K562 (cell line): ENCODE measurements around the gene DIP2A. TPM values are rescaled to one million over a fixed set of nuclear protein-coding genes. Genes with fewer than 3 reads are reported as not detected.
A peak's percentile ranks its signal among the peaks of the same experiment; 100 is the strongest.

Experiments used
- CHD1 ChIP-seq: fragments of 200-600 bp; sonication (generic); IDR thresholded peaks from one replicate; pipeline ENCODE4 v1.6.1; 2012; ENCODE audit warnings: mild to moderate bottlenecking, moderate library complexity, low read length, inconsistent platforms
- CSDE1 ChIP-seq, 2 experiments: fragments of 450-650 bp; IDR thresholded peaks; 2 replicates each; pipeline ENCODE4 v1.6.1; 2016; ENCODE audit warnings: mild to moderate bottlenecking in 1 of 2
- GATAD2A ChIP-seq: fragments of 450-650 bp; IDR thresholded peaks from 2 replicates; pipeline ENCODE4 v1.6.1; 2017
- GATAD2B ChIP-seq: fragments of 450-650 bp; IDR thresholded peaks from 2 replicates; pipeline ENCODE4 v1.6.1; 2017; ENCODE audit warnings: mild to moderate bottlenecking, borderline replicate concordance
- HDAC1 ChIP-seq, 2 experiments: fragments of 450-650 bp; IDR thresholded peaks; 2 replicates each; pipeline ENCODE4 v1.6.1; 2016 to 2017; ENCODE audit warnings: inconsistent platforms in 1 of 2, mild to moderate bottlenecking in 1 of 2, moderate library complexity in 1 of 2
- KDM4B ChIP-seq, 2 experiments: fragments of 450-650 bp in 1 of 2; sonication (generic) in 1 of 2; IDR thresholded peaks; 2 replicates each; pipeline ENCODE4 v1.6.1; 2016 to 2017; ENCODE audit warnings: borderline replicate concordance in 2 of 2, antibody characterized with exemption in 1 of 2, low read depth in 1 of 2, mild to moderate bottlenecking in 1 of 2
- MECOM ChIP-seq: fragments of 250-450 bp; sonication (Bioruptor Pico); IDR thresholded peaks from 2 replicates; pipeline ENCODE4 v1.8.0; 2022; ENCODE audit warnings: inconsistent platforms
- NCOA4 ChIP-seq: fragments of 450-650 bp; IDR thresholded peaks from 2 replicates; pipeline ENCODE4 v1.6.1; 2018; ENCODE audit warnings: mild to moderate bottlenecking; ENCODE audit not compliant: partially characterized antibody
- POLR2G ChIP-seq: fragments of 200-400 bp; formaldehyde crosslinking; IDR thresholded peaks from 2 replicates; pipeline ENCODE4 v1.6.1; 2017; ENCODE audit warnings: low read depth, mild to moderate bottlenecking, antibody characterized with exemption, low read length, moderate library complexity
- SMARCB1 ChIP-seq: IDR thresholded peaks from 2 replicates; pipeline ENCODE4 v1.6.1; 2011; ENCODE audit warnings: improper control_type of control experiment, low read depth; ENCODE audit not compliant: insufficient read length
- SUPT5H ChIP-seq: fragments of 450-650 bp; IDR thresholded peaks from 2 replicates; pipeline ENCODE4 v1.6.1; 2016
- TGIF2 ChIP-seq: sonication (generic); formaldehyde crosslinking; IDR thresholded peaks from 2 replicates; pipeline ENCODE4 v1.8.1; 2022; ENCODE audit warnings: mild to moderate bottlenecking, missing genetic modification reagents, moderate library complexity
- ZNF197 ChIP-seq: fragments of 200-800 bp; sonication (Bioruptor generic); IDR thresholded peaks from 2 replicates; pipeline ENCODE4 v1.6.1; 2016; ENCODE audit warnings: low read depth, missing genetic modification characterization, missing compliant biosample characterization
- ZNF324 ChIP-seq: fragments of 250-450 bp; sonication (Bioruptor Pico); IDR thresholded peaks from 2 replicates; pipeline ENCODE4 v1.4.0; 2020; ENCODE audit warnings: mild to moderate bottlenecking
- ZNF589 ChIP-seq: fragments of 200-800 bp; sonication (Bioruptor generic); IDR thresholded peaks from 2 replicates; pipeline ENCODE4 v1.6.1; 2016; ENCODE audit warnings: low read depth, missing genetic modification characterization, missing compliant biosample characterization
- polyA plus RNA-seq, 8 experiments: library from polyadenylated mRNA; depleted of rRNA in 4 of 8; stranded (reverse) in 5 of 8; unstranded in 3 of 8; fragments of >200 nt; fragmentation: Nextera tagmentation in 2 of 8; fragmentation: Illumina TruSeq in 1 of 8; extraction: Ambion mirVana in 2 of 8; extraction: Trizol in 1 of 8; gene quantifications; 2 replicates each; pipeline versions ENCODE4 v1.2.1 to v1.2.3, GENCODE V29; 2011 to 2014; ENCODE audit warnings: inconsistent platforms in 1 of 8, missing spikeins in 1 of 8
- total RNA-seq, 7 experiments: library from RNA; depleted of rRNA in 6 of 7; stranded (reverse); fragments of >200 nt in 6 of 7; fragmentation: Illumina TruSeq in 2 of 7; extraction: Trizol in 2 of 7; gene quantifications; 2 replicates each; pipeline versions ENCODE4 v1.2.1 to v1.2.3, GENCODE V29; 2011 to 2021; ENCODE audit warnings: low replicate concordance in 1 of 7
- TF ChIP-seq, protein P1 (sequence below): sonication (generic); formaldehyde crosslinking; IDR thresholded peaks from 2 replicates; pipeline ENCODE4 v1.8.1; 2023; ENCODE audit warnings: missing genetic modification reagents, mild to moderate bottlenecking, borderline replicate concordance
- TF ChIP-seq, protein P2 (sequence below): fragments of 450-650 bp; IDR thresholded peaks from 2 replicates; pipeline ENCODE4 v1.6.1; 2017; ENCODE audit warnings: antibody characterized with exemption, mild to moderate bottlenecking
- TF ChIP-seq, protein P3 (sequence below): sonication (generic); formaldehyde crosslinking; IDR thresholded peaks from 2 replicates; pipeline ENCODE4 v1.8.1; 2023; ENCODE audit warnings: mild to moderate bottlenecking, missing genetic modification reagents

The DIP2A gene
- total and polyA plus RNA-seq, 9 of the 15 experiments (the other 6 are each of a cell fraction or from before 2014, with no cell fraction given) = 4.3 to 34.5 (median 20.3) TPM

DNA sequence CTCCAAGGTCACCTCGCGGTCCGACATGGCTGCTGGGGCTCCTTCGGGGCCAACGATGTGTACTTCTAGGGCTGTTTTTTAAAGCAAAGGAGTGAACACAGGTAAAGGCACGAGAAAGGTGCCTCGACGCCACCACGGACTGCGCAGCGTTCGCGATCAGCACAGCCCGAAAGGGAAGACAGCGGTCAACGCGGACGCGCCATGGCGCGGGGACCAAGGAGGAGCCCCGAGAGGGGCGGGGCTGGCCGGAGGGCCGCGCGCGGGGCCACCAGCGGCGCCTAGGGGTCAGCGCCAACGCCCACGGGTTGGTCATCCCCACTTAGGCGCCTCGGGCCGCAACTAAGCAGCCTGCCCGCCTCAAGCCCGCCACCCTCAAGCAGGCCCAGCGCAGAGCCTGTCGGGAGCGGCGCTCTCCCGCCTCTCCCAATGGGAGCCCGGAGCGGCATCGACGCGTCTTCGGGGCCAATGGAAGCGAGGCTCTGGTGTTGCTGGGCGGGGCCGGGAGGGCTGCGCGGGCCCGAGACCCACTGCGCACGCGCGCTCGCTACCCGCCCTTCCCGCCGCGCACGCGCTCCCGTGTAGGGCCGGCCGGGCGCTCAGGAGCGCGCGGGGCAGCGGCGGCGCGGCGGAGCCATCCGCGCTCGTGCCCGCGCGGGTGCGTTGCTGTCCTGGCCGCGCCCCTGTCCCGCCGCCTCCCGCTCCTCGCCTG is at the start of gene DIP2A (continued):
- TF ChIP-seq, protein P1, sequence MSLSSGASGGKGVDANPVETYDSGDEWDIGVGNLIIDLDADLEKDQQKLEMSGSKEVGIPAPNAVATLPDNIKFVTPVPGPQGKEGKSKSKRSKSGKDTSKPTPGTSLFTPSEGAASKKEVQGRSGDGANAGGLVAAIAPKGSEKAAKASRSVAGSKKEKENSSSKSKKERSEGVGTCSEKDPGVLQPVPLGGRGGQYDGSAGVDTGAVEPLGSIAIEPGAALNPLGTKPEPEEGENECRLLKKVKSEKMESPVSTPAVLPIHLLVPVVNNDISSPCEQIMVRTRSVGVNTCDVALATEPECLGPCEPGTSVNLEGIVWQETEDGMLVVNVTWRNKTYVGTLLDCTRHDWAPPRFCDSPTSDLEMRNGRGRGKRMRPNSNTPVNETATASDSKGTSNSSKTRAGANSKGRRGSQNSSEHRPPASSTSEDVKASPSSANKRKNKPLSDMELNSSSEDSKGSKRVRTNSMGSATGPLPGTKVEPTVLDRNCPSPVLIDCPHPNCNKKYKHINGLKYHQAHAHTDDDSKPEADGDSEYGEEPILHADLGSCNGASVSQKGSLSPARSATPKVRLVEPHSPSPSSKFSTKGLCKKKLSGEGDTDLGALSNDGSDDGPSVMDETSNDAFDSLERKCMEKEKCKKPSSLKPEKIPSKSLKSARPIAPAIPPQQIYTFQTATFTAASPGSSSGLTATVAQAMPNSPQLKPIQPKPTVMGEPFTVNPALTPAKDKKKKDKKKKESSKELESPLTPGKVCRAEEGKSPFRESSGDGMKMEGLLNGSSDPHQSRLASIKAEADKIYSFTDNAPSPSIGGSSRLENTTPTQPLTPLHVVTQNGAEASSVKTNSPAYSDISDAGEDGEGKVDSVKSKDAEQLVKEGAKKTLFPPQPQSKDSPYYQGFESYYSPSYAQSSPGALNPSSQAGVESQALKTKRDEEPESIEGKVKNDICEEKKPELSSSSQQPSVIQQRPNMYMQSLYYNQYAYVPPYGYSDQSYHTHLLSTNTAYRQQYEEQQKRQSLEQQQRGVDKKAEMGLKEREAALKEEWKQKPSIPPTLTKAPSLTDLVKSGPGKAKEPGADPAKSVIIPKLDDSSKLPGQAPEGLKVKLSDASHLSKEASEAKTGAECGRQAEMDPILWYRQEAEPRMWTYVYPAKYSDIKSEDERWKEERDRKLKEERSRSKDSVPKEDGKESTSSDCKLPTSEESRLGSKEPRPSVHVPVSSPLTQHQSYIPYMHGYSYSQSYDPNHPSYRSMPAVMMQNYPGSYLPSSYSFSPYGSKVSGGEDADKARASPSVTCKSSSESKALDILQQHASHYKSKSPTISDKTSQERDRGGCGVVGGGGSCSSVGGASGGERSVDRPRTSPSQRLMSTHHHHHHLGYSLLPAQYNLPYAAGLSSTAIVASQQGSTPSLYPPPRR (CRISPR knock-in tag) = no peak; the same call in none of the 2 replicates
- TF ChIP-seq SMARCB1 (no peak), NCOA4 (no peak), HDAC1 (IDR thresholded peaks at IDR 0.05) (peak in 1 of 2 experiments; percentile 87; a peak in 2 of 4 replicates), TGIF2 (CRISPR knock-in tag) (peak; percentile 59; the same call in 1 of the 2 replicates), SUPT5H (peak; percentile 91), ZNF324 (CRISPR knock-in tag) (no peak), ZNF589 (CRISPR knock-in tag) (peak; percentile 79), GATAD2A (peak; percentile 64; the same call in 1 of the 2 replicates), KDM4B (IDR thresholded peaks at IDR 0.05; ENCODE audit: borderline replicate concordance in 2 of 2, low read depth in 1 of 2) (peak in 1 of 2 experiments; percentile 52; a peak in 1 of 4 replicates), MECOM (CRISPR knock-in tag) (no peak), ZNF197 (CRISPR knock-in tag) (peak; percentile 66), GATAD2B (peak; percentile 79; the same call in 1 of the 2 replicates), POLR2G (peak; percentile 98), CSDE1 (IDR thresholded peaks at IDR 0.05) (peak in 1 of 2 experiments; percentile 60; a peak in 1 of 4 replicates), CHD1 (peak; percentile 62)
- TF ChIP-seq, protein P2, sequence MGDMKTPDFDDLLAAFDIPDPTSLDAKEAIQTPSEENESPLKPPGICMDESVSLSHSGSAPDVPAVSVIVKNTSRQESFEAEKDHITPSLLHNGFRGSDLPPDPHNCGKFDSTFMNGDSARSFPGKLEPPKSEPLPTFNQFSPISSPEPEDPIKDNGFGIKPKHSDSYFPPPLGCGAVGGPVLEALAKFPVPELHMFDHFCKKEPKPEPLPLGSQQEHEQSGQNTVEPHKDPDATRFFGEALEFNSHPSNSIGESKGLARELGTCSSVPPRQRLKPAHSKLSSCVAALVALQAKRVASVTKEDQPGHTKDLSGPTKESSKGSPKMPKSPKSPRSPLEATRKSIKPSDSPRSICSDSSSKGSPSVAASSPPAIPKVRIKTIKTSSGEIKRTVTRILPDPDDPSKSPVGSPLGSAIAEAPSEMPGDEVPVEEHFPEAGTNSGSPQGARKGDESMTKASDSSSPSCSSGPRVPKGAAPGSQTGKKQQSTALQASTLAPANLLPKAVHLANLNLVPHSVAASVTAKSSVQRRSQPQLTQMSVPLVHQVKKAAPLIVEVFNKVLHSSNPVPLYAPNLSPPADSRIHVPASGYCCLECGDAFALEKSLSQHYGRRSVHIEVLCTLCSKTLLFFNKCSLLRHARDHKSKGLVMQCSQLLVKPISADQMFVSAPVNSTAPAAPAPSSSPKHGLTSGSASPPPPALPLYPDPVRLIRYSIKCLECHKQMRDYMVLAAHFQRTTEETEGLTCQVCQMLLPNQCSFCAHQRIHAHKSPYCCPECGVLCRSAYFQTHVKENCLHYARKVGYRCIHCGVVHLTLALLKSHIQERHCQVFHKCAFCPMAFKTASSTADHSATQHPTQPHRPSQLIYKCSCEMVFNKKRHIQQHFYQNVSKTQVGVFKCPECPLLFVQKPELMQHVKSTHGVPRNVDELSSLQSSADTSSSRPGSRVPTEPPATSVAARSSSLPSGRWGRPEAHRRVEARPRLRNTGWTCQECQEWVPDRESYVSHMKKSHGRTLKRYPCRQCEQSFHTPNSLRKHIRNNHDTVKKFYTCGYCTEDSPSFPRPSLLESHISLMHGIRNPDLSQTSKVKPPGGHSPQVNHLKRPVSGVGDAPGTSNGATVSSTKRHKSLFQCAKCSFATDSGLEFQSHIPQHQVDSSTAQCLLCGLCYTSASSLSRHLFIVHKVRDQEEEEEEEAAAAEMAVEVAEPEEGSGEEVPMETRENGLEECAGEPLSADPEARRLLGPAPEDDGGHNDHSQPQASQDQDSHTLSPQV = peak; percentile 78
- TF ChIP-seq, protein P3, sequence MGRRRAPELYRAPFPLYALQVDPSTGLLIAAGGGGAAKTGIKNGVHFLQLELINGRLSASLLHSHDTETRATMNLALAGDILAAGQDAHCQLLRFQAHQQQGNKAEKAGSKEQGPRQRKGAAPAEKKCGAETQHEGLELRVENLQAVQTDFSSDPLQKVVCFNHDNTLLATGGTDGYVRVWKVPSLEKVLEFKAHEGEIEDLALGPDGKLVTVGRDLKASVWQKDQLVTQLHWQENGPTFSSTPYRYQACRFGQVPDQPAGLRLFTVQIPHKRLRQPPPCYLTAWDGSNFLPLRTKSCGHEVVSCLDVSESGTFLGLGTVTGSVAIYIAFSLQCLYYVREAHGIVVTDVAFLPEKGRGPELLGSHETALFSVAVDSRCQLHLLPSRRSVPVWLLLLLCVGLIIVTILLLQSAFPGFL = peak; percentile 84
